GM12891 (cell line): ENCODE measurements around the gene TADA1.

Experiments
- DNase-seq: peaks from one replicate; pipeline ENCODE4 v3.0.0; 2011; ENCODE audit warnings: low spot score; ENCODE audit not compliant: insufficient read length
- FAIRE-seq: peaks from 2 replicates; lab custom pipeline; 2011; peaks lifted over from hg19 to GRCh38; lab: Jason Lieb, UNC
- PAX5 ChIP-seq: IDR thresholded peaks from 2 replicates; pipeline ENCODE4 v1.6.1; 2011; ENCODE audit warnings: low read length, moderate library complexity, mild to moderate bottlenecking; ENCODE audit not compliant: insufficient read depth, severe bottlenecking
- POLR2A ChIP-seq: IDR thresholded peaks from 2 replicates; pipeline ENCODE4 v1.6.1; 2011; ENCODE audit warnings: low read depth, low read length, control low read depth
- POLR2AphosphoS5 ChIP-seq: IDR thresholded peaks from 2 replicates; pipeline ENCODE4 v1.6.1; 2011; ENCODE audit warnings: low read depth, low read length, control low read depth
- POU2F2 ChIP-seq: IDR thresholded peaks from 2 replicates; pipeline ENCODE4 v1.6.1; 2011; ENCODE audit warnings: low read depth, mild to moderate bottlenecking, control low read depth, low read length, moderate library complexity
- SPI1 ChIP-seq: IDR thresholded peaks from 2 replicates; pipeline ENCODE4 v1.6.1; 2011; ENCODE audit warnings: low read depth, low read length, control low read depth
- TAF1 ChIP-seq: IDR thresholded peaks from 2 replicates; pipeline ENCODE4 v1.6.1; 2011; ENCODE audit warnings: low read depth, low read length, control low read depth

Gene TADA1

GRCh38 chr1:166910396-166910994, 34.4 kb upstream of the TADA1 start:
- TF ChIP-seq POLR2AphosphoS5 (no peak), SPI1 (no peak), TAF1 (no peak), POLR2A (no peak), POU2F2 (no peak), PAX5 (no peak)
- FAIRE-seq (peak; percentile 88), DNase-seq (peak; percentile 56)

GRCh38 chr1:166908942-166909341, 32.9 kb upstream of the TADA1 start:
- TF ChIP-seq POLR2AphosphoS5 (no peak), TAF1 (no peak), POLR2A (no peak), SPI1 (no peak), POU2F2 (no peak), PAX5 (no peak)
- no peak for FAIRE-seq
- DNase-seq = no peak

- TF ChIP-seq TAF1 = no peak
- peak; percentile 87 for TF ChIP-seq SPI1
- DNase-seq = no peak
- peak; percentile 76 for FAIRE-seq
Measured at GRCh38 chr1:166907763-166908162, 31.7 kb upstream of the TADA1 start.

- DNase-seq = no peak
- TF ChIP-seq POU2F2 (no peak), SPI1 (no peak), POLR2A (no peak), PAX5 (no peak), TAF1 (no peak), POLR2AphosphoS5 (no peak)
- no peak for FAIRE-seq
Measured at GRCh38 chr1:166907051-166907450, 31.0 kb upstream of the TADA1 start.

- TF ChIP-seq PAX5 (no peak), SPI1 (no peak), POU2F2 (no peak), POLR2A (no peak), POLR2AphosphoS5 (no peak), TAF1 (no peak)
- no peak for FAIRE-seq
Measured at GRCh38 chr1:166906647-166907046, 30.6 kb upstream of the TADA1 start.

GRCh38 chr1:166905900-166906299, 29.8 kb upstream of the TADA1 start:
- FAIRE-seq = no peak
- DNase-seq = no peak
- TF ChIP-seq SPI1 (no peak), POLR2A (no peak), POU2F2 (no peak), TAF1 (no peak), POLR2AphosphoS5 (no peak), PAX5 (no peak)

More at GRCh38 chr1:166906647-166907046, 30.6 kb upstream of the TADA1 start:
- no peak for DNase-seq

GRCh38 chr1:166905136-166905535, 29.1 kb upstream of the TADA1 start:
- no peak for TF ChIP-seq POU2F2
- TF ChIP-seq TAF1 = no peak
- FAIRE-seq = no peak
- DNase-seq = no peak

GRCh38 chr1:166903232-166903631, 27.2 kb upstream of the TADA1 start:
- DNase-seq (no peak), FAIRE-seq (no peak)
- TF ChIP-seq POLR2A = no peak
- no peak for TF ChIP-seq PAX5
- no peak for TF ChIP-seq SPI1
- TF ChIP-seq POLR2AphosphoS5 = no peak
- no peak for TF ChIP-seq TAF1
- TF ChIP-seq POU2F2 = no peak

GRCh38 chr1:166902279-166902678, 26.2 kb upstream of the TADA1 start:
- FAIRE-seq = no peak
- no peak for TF ChIP-seq POLR2A
- TF ChIP-seq SPI1 = no peak
- no peak for TF ChIP-seq PAX5
- TF ChIP-seq TAF1 = no peak
- TF ChIP-seq POLR2AphosphoS5 = no peak
- TF ChIP-seq POU2F2 = no peak
- no peak for DNase-seq

- DNase-seq (no peak), FAIRE-seq (no peak)
- no peak for TF ChIP-seq SPI1
- TF ChIP-seq TAF1 = no peak
- TF ChIP-seq PAX5 = no peak
- TF ChIP-seq POU2F2 = no peak
- no peak for TF ChIP-seq POLR2A
- TF ChIP-seq POLR2AphosphoS5 = no peak
Measured at GRCh38 chr1:166900987-166901386, 24.9 kb upstream of the TADA1 start.

- DNase-seq (no peak), FAIRE-seq (no peak)
- no peak for TF ChIP-seq TAF1
- TF ChIP-seq POLR2A = no peak
- TF ChIP-seq SPI1 = no peak
- no peak for TF ChIP-seq POLR2AphosphoS5
- no peak for TF ChIP-seq POU2F2
- TF ChIP-seq PAX5 = no peak
Measured at GRCh38 chr1:166899769-166900168, 23.7 kb upstream of the TADA1 start.
